Heart left ventricle (tissue), 16 donors: ENCODE results near the gene NXPH4. TPM values are rescaled to one million over a fixed set of nuclear protein-coding genes. Genes with fewer than 3 reads are reported as not detected.
A peak's percentile ranks its signal among the peaks of the same experiment; 100 is the strongest.

Experiments
- ATAC-seq, 4 donors: fragments of 200-7000 bp; cut with Tn5 transposase; one replicate each; pipeline ENCODE4 v1.9.1; 2020 to 2022; ENCODE audit warnings: moderate library complexity in 4 of 4, mild to moderate bottlenecking in 3 of 4, moderate number of reproducible peaks in 1 of 4
- DNase-seq, 5 donors: peaks; one replicate each; pipeline ENCODE4 v3.0.0-alpha.2; 2020
- H3K27ac ChIP-seq, 12 donors: fragments of 200-600 bp; sonication (generic) in 4 of 12; one replicate each; pipeline versions ENCODE4 v1.5.0 to v1.8.0; 2016 to 2022; ENCODE audit warnings: mild to moderate bottlenecking in 2 of 12
- H3K27me3 ChIP-seq, 9 donors: fragments of 200-600 bp; sonication (generic) in 2 of 9; one replicate each; pipeline versions ENCODE4 v1.5.1 to v1.8.0; 2016 to 2022; ENCODE audit warnings: mild to moderate bottlenecking in 3 of 9
- H3K36me3 ChIP-seq, 9 donors: fragments of 200-600 bp; sonication (generic) in 2 of 9; one replicate each; pipeline versions ENCODE4 v1.5.0 to v1.8.0; 2018 to 2022; ENCODE audit warnings: mild to moderate bottlenecking in 2 of 9
- H3K4me1 ChIP-seq, 12 donors: fragments of 200-600 bp; sonication (generic) in 4 of 12; one replicate each; pipeline versions ENCODE4 v1.5.0 to v1.8.0; 2016 to 2022; ENCODE audit warnings: mild to moderate bottlenecking in 3 of 12
- H3K4me3 ChIP-seq, 12 donors: fragments of 200-600 bp; sonication (generic) in 4 of 12; one replicate each; pipeline versions ENCODE4 v1.5.0 to v1.8.0; 2017 to 2022; ENCODE audit warnings: mild to moderate bottlenecking in 9 of 12, moderate library complexity in 4 of 12
- H3K9me3 ChIP-seq, 12 donors: fragments of 200-600 bp; sonication (generic) in 4 of 12; one replicate each; pipeline versions ENCODE4 v1.5.0 to v1.8.0; 2016 to 2022; ENCODE audit warnings: mild to moderate bottlenecking in 1 of 12
- CTCF ChIP-seq, 12 donors: fragments of 200-600 bp; sonication (generic) in 4 of 12; IDR thresholded peaks; one replicate each; pipeline versions ENCODE4 v1.5.0 to v1.8.0; 2018 to 2022; ENCODE audit warnings: antibody characterized with exemption in 12 of 12, mild to moderate bottlenecking in 5 of 12
- POLR2A ChIP-seq, 2 donors: fragments of 450-650 bp; IDR thresholded peaks; one replicate each; pipeline ENCODE4 v1.6.1; 2017; ENCODE audit warnings: antibody characterized with exemption in 2 of 2, mild to moderate bottlenecking in 2 of 2, moderate library complexity in 2 of 2
- WGBS, 4 donors: extraction: QIAGEN DNeasy Blood & Tissue Kit in 2 of 4; methylation state at CpG; one replicate each; pipeline versions ENCODE4 v1.1.5 to v1.1.7; 2013 to 2018; 5-methylcytosine and 5-hydroxymethylcytosine counted together
- intact Hi-C, 10 donors: fragments of 100-400 bp; cut with DNase I; formaldehyde crosslinking; loops; one replicate each; pipeline versions ENCODE4 v1.11.1 to v1.14.2; 2022
- polyA plus RNA-seq, 2 donors: library from polyadenylated mRNA; stranded (reverse); fragments of 200-250 nt; gene quantifications; one replicate each; pipeline ENCODE4 v1.2.3, GENCODE V29; 2013
- total RNA-seq, 9 donors: library from RNA; depleted of rRNA in 2 of 9; stranded (reverse); fragments of >200 nt in 2 of 9; fragmentation: NEBNext Ultra II Directional in 3 of 9; extraction: Animal tissue kit (Norgen Biotek cat#: 25700) in 3 of 9; gene quantifications; one replicate each; pipeline versions ENCODE4 v1.1.0 to v1.2.4, GENCODE V29; 2016 to 2023
- donor health status: ischemic (EF 13 %, LVEDD 7.1; RV severe dilation, severe dysfunction).
- donor health status: healthy with polysubstance abuse.
- donor health status: DM: no; HTN: yes; CAD: no.
- donor health status: DM: no; HTN: no; CAD: no.
- donor health status: ischemic (EF 25% LVEDD 6.9; RV normal size, moderate dysfunction).
- donor health status: ischemic (EF 25% LVEDD 5.7; RV mildly dilated, moderate dysfunction).
- donor health status: healthy.
- donor health status: DM: yes; HTN: yes; CAD: no.
- donor health status: ischemic (EF 35%, LVEDD 5.7; RV mildly dilated, moderate dysfunction).
- donor health status: nonischemic (EF 11% LVEDD 7.7; RV severe dilation, severe dysfunction).
- donor health status: DM: yes; HTN: yes; CAD: no.
- donor health status: PGD.
- donor health status: ischemic (EF 29% LVEDD 5.4; RV normal size, mild dysfunction).
- donor health status: nonischemic (EF 23%, LVEDD 6.1; RV moderate dilation, normal function).

Gene NXPH4
- total and polyA plus RNA-seq, 11 donors, result 1.3 to 8.0 (median 3.0) TPM

- H3K36me3 ChIP-seq, result peaks cover 0 to 52% (median 28%) of the 10 kb centered on the region in 9 donors
- intact Hi-C loops, result loop anchor here in 7 of 10 donors (1.0 to 5.0 kb wide), 8 partner anchors 26 to 250 kb away; partner anchors contain the start of genes GLI1 (in 1 of the 7) and INHBE (in 1 of the 7)
- 53 to 67% (median 61%) methylated on average over 7 of the region's 7 CpGs for WGBS, 4 donors
- no peak for DNase-seq
- H3K27ac ChIP-seq, result peak overlapping the region in 9 of 12 donors; percentile 15 to 65 (median 58)
- ATAC-seq, result no peak
- no peaks in the 10 kb centered on the region for H3K9me3 ChIP-seq
- H3K4me1 ChIP-seq, result peaks cover 14 to 64% (median 47%) of the 10 kb centered on the region in 12 donors
- TF ChIP-seq POLR2A (IDR thresholded peaks at IDR 0.05), result no peak
- no peak for TF ChIP-seq CTCF (IDR thresholded peaks at IDR 0.05)
- H3K27me3 ChIP-seq, result peaks cover 3 to 32% (median 19%) of the 10 kb centered on the region in 9 donors
- no peak overlapping the region for H3K4me3 ChIP-seq
Observed at GRCh38 chr12:57212701-57213057, 3.9 kb upstream of the NXPH4 start.

GRCh38 chr12:57213058-57213715 lies 3.4 kb upstream of the NXPH4 start:
- peaks cover 12 to 61% (median 43%) of the 10 kb centered on the region in 12 donors for H3K4me1 ChIP-seq
- H3K36me3 ChIP-seq, result peaks cover 0 to 47% (median 26%) of the 10 kb centered on the region in 9 donors
- peak overlapping the region in 9 of 12 donors; percentile 15 to 65 (median 58) for H3K27ac ChIP-seq
- peak; percentile 88 to 97 (median 94) for TF ChIP-seq CTCF (IDR thresholded peaks at IDR 0.05)
- no peak for TF ChIP-seq POLR2A (IDR thresholded peaks at IDR 0.05)
- H3K4me3 ChIP-seq, result peak overlapping the region in 1 of 12 donors; percentile 4
- 4 to 9% (median 7%) methylated on average over 16 of the region's 16 CpGs for WGBS, 4 donors
- peak; percentile 49 to 78 (median 56) for ATAC-seq
- intact Hi-C loops, result loop anchor here in 7 of 10 donors (1.0 to 5.0 kb wide), 8 partner anchors 26 to 249 kb away; partner anchors contain the start of genes GLI1 (in 1 of the 7) and INHBE (in 1 of the 7)
- peaks cover 3 to 37% (median 23%) of the 10 kb centered on the region in 9 donors for H3K27me3 ChIP-seq
- peak; percentile 87 to 90 (median 88) for DNase-seq
- no peaks in the 10 kb centered on the region for H3K9me3 ChIP-seq

GRCh38 chr12:57213763-57214397 lies 2.7 kb upstream of the NXPH4 start:
- no peaks in the 10 kb centered on the region for H3K9me3 ChIP-seq
- no peak for TF ChIP-seq CTCF (IDR thresholded peaks at IDR 0.05)
- TF ChIP-seq POLR2A (IDR thresholded peaks at IDR 0.05), result no peak
- intact Hi-C loops, result loop anchor here (1.0 to 5.0 kb wide), 11 partner anchors 17 to 248 kb away; partner anchors contain the start of genes GLI1 (in 1 of the 10) and INHBE (in 1 of the 10)
- no peak overlapping the region for H3K4me3 ChIP-seq
- H3K27ac ChIP-seq, result peak overlapping the region in 3 of 12 donors; percentile 27 to 58 (median 54)
- H3K4me1 ChIP-seq, result peaks cover 8 to 54% (median 37%) of the 10 kb centered on the region in 12 donors
- peaks cover 0 to 40% (median 24%) of the 10 kb centered on the region in 9 donors for H3K36me3 ChIP-seq
- 62 to 71% (median 63%) methylated on average over 4 of the region's 4 CpGs for WGBS, 4 donors
- DNase-seq (no peak), ATAC-seq (peak in 1 of 4 donors; percentile 0)
- peaks cover 3 to 44% (median 27%) of the 10 kb centered on the region in 9 donors for H3K27me3 ChIP-seq

- TF ChIP-seq POLR2A (IDR thresholded peaks at IDR 0.05) (no peak), CTCF (IDR thresholded peaks at IDR 0.05) (peak; percentile 56 to 78 (median 69))
- intact Hi-C loops, result loop anchor here in 8 of 10 donors (1.0 to 5.0 kb wide), 8 partner anchors 16 to 243 kb away; partner anchors contain the start of genes GLI1 (in 1 of the 8) and INHBE (in 1 of the 8)
- Histone ChIP-seq H3K27ac (no peak overlapping the region), H3K9me3 (no peaks in the 10 kb centered on the region), H3K27me3 (peaks cover 3 to 49% (median 31%) of the 10 kb centered on the region in 9 donors), H3K36me3 (peaks cover 0 to 35% (median 24%) of the 10 kb centered on the region in 9 donors), H3K4me1 (peaks cover 8 to 49% (median 33%) of the 10 kb centered on the region in 12 donors), H3K4me3 (no peak overlapping the region)
- peak in 4 of 5 donors; percentile 55 to 79 (median 71) for DNase-seq
- 2 to 5% (median 3%) methylated on average over 14 of the region's 14 CpGs for whole genome bisulfite sequencing, 4 donors
- peak; percentile 18 to 68 (median 56) for ATAC-seq
Observed at GRCh38 chr12:57214398-57214781, 2.2 kb upstream of the NXPH4 start.
